Lower leg skin (tissue), 3 donors: Measurements from ENCODE around the gene C9orf153.

Experiments
- CTCF ChIP-seq, 3 donors: fragments of 450-650 bp; IDR thresholded peaks; one replicate each; pipeline ENCODE4 v1.5.1; 2016; ENCODE audit warnings: antibody characterized with exemption in 3 of 3, mild to moderate bottlenecking in 3 of 3, moderate library complexity in 2 of 3
- POLR2A ChIP-seq, 2 donors: fragments of 450-650 bp; IDR thresholded peaks; one replicate each; pipeline ENCODE4 v1.6.1; 2016 to 2017; ENCODE audit warnings: antibody characterized with exemption in 2 of 2, mild to moderate bottlenecking in 1 of 2, moderate library complexity in 1 of 2

GRCh38 chr9:86207193-86207592 lies 52.3 kb downstream of the C9orf153 start:
- TF ChIP-seq POLR2A (IDR thresholded peaks at IDR 0.05), result no peak
- TF ChIP-seq CTCF (IDR thresholded peaks at IDR 0.05), result no peak
